GM23248 (cell line): ENCODE measurements around the gene ZNF326.

Experiments
- EZH2 ChIP-seq: fragments of 200-600 bp; sonication (generic); IDR thresholded peaks from 2 replicates; pipeline ENCODE4 v1.6.1; 2018; ENCODE audit warnings: antibody characterized with exemption, mild to moderate bottlenecking; ENCODE audit not compliant: insufficient read depth, poor library complexity, severe bottlenecking
- EZH2phosphoT487 ChIP-seq: fragments of 200-600 bp; sonication (generic); IDR thresholded peaks from 2 replicates; pipeline ENCODE4 v1.6.1; 2018; ENCODE audit warnings: antibody characterized with exemption, moderate library complexity, mild to moderate bottlenecking, low read depth; ENCODE audit not compliant: insufficient read depth

- TF ChIP-seq EZH2 (no peak), EZH2phosphoT487 (no peak)
Observed at GRCh38 chr1:90045853-90046563, 51.1 kb downstream of the ZNF326 start.
